ENCODE results near the gene UBE2G1. TPM values are rescaled to one million over a fixed set of nuclear protein-coding genes. Genes with fewer than 3 reads are reported as not detected.

UBE2G1 gene
- total RNA-seq, 1 experiment from 2014 or later: 23.6 TPM

GRCh38 chr17:4235372-4236279, 130.8 kb downstream of the UBE2G1 start:
- in situ Hi-C loops (cut with HindIII; ENCODE audit: low pct_unique_long_range_greater_than_20kb, low sequenced_read_pairs): no loop called here
- DNase-seq (ENCODE audit: low read depth): no peak

DNA sequence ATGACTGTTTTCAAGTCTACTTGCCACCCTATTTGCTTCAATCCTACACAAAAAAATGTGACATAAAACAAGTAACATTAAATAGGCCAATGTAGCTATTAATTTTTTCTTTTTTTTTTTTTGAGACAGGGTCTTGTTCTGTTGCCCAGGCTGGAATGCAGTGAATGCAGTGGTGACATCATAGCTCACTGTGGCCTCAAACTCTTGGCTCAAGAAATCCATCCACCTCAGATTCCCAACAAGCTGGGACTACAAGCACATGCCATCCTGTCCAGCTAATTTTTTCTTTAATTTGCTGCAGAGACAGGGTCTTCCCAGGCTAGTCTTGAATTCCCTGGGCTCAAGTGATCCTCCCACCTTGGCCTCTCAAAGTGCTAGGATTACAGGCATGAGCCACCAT, 132.1 kb downstream of the UBE2G1 start:
- DNase-seq (ENCODE audit: low read depth): no peak
- in situ Hi-C loops (cut with HindIII; ENCODE audit: low pct_unique_long_range_greater_than_20kb, low sequenced_read_pairs): no loop called here

- in situ Hi-C loops (cut with HindIII; ENCODE audit: low pct_unique_long_range_greater_than_20kb, low sequenced_read_pairs): no loop called here
- DNase-seq (ENCODE audit: low read depth): no peak
These were observed 132.7 kb downstream of the UBE2G1 start for GRCh38 chr17:4233668-4234258.

- no peak for DNase-seq (ENCODE audit: low read depth)
- in situ Hi-C loops (cut with HindIII; ENCODE audit: low pct_unique_long_range_greater_than_20kb, low sequenced_read_pairs): no loop called here
These were observed 134.2 kb downstream of the UBE2G1 start for GRCh38 chr17:4232168-4232813.

DNA sequence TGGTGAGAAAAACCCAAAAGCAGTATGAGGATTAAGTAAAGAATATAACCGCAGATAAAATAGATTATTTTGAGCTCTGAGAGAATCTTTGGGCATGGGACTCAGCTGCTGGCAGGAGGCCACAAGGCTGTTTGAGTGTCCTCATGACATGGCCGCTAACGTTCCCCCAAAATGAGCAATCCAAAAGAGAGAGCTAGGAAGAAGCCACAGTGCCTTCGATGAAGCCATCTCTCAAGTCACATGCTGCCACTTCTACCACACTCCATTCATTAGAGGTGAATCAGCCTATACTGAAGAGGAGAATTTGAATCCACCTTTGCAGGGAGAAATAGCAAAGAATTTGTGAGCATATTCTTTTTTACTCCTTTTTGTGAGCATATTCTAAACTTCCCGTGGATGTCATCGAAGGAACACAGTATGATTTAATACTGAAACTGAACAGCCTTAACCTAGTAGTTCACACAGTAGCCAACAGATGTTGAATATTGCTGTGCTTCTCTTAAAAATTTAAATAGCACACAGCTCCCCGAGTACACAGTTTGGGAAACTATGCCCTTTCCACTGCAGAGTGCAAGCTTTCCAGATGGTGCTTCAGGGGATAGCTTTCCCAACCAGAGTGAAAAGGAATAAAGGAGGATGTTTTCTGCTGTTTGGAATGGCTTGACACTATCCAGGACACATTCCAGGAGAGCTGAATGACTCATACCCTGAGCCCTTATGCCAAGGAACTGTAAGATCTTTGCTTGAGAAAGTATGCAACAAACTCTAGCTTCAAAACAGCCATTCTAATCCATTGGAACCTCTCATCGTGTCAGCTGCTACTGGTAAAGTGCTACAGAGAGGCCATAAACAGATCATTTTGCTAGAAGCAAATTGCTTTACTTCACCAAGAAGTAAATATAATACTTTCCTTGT, 136.6 kb downstream of the UBE2G1 start:
- in situ Hi-C loops (cut with HindIII; ENCODE audit: low pct_unique_long_range_greater_than_20kb, low sequenced_read_pairs): no loop called here
- peak; percentile 44 for DNase-seq (ENCODE audit: low read depth)

DNA sequence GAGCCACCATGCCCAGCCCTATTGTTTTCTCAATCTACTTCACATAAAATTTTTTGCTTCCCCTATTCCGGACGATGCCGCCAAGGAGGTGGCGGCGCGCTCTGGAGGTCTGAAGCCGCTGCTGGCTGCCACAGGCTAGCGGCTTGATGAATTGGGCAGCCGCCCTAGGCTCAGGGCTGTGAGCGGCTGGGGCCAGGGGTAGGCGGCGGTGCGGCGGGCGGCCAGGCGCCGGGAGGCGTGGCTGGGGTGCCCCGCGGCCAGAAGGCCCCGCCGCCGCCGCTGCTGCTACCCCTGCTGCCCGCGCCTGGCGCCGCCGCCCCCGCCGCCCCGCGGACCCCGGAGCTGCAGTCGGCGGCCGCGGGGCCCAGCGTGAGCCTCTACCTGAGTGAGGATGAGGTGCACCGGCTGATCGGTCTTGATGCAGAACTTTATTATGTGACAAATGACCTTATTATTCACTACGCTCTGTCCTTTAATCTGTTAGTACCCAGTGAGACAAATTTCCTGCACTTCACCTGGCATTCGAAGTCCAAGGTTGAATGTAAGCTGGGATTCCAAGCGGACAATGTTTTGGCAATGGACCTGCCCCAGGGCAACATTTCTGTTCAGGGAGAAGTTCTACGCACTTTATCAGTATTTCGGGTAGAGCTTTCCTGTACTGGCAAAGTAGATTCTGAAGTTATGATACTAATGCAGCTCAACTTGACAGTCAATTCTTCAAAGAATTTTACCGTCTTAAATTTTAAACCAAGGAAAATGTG, 144.4 kb downstream of the UBE2G1 start:
- in situ Hi-C loops (cut with HindIII; ENCODE audit: low pct_unique_long_range_greater_than_20kb, low sequenced_read_pairs): no loop called here
- DNase-seq (ENCODE audit: low read depth): no peak

DNA sequence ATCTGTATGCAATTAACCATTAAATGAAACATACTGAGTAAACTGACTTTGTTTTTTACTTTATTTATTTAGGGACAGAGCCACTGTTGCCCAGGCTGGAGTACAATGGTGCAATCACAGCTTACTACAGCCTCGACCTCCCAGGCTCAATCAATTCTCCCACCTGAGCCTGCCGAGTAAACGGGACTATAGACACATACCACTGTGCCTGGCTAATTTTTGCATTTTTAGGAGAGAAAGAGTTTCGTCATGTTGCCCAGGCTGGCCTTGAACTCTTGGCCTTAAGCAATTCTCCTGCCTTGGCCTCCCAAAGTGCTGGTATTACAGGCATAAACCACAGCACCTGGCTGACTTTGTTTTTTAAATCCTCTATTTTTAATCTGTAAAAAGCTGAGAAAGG, 145.3 kb downstream of the UBE2G1 start:
- no peak for DNase-seq (ENCODE audit: low read depth)
- in situ Hi-C loops (cut with HindIII; ENCODE audit: low pct_unique_long_range_greater_than_20kb, low sequenced_read_pairs): no loop called here

DNA sequence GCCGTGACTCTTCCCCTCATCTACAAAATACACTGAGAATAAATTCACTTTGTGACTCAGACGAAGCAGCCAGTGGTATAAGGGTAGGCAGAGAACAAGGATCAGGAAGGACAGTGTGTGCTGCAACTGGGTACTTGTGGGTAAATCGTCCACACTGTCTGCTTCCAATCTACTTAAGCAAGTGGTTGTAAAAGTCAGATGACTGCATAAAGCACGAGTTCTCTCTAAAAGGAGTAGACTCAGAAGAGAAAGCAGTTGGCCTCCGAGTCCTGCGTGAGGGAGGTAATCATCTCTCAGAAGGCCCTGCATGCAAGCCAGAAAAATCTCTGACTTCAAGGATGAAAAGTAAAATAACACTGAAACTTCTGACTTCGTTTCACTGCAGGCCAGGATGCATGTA, 145.8 kb downstream of the UBE2G1 start:
- in situ Hi-C loops (cut with HindIII; ENCODE audit: low pct_unique_long_range_greater_than_20kb, low sequenced_read_pairs): no loop called here
- no peak for DNase-seq (ENCODE audit: low read depth)

Other genes starting within 250 kb of the UBE2G1 start
- gene ZZEF1, start 223.6 kb downstream of the UBE2G1 start, total RNA-seq (2014; rRNA removed; shearing (Covaris generic); ENCODE audit: low replicate concordance): 5.5 and 11.0 TPM in 2 replicates
- gene CYB5D2, start 223.5 kb downstream of the UBE2G1 start, total RNA-seq (2014; rRNA removed; shearing (Covaris generic); ENCODE audit: low replicate concordance): 12.1 and 14.9 TPM in 2 replicates
- gene ANKFY1, start 102.7 kb downstream of the UBE2G1 start, total RNA-seq (2014; rRNA removed; shearing (Covaris generic); ENCODE audit: low replicate concordance): 12.5 and 30.2 TPM in 2 replicates
- gene SPNS3, start 67.3 kb upstream of the UBE2G1 start, total RNA-seq (2014; rRNA removed; shearing (Covaris generic); ENCODE audit: low replicate concordance): 2.7 TPM in 1 of 2 replicates, not detected in the other
- gene SPNS2, start 132.2 kb upstream of the UBE2G1 start, total RNA-seq (2014; rRNA removed; shearing (Covaris generic); ENCODE audit: low replicate concordance): 0.71 and 2.3 TPM in 2 replicates
- gene MYBBP1A, start 188.7 kb upstream of the UBE2G1 start, total RNA-seq (2014; rRNA removed; shearing (Covaris generic); ENCODE audit: low replicate concordance): 44.6 and 44.8 TPM in 2 replicates
- gene GGT6, start 193.9 kb upstream of the UBE2G1 start, total RNA-seq (2014; rRNA removed; shearing (Covaris generic); ENCODE audit: low replicate concordance): not detected in 2 replicates
- gene SMTNL2, start 217.9 kb upstream of the UBE2G1 start, total RNA-seq (2014; rRNA removed; shearing (Covaris generic); ENCODE audit: low replicate concordance): 2.4 and 2.9 TPM in 2 replicates